ENCODE results near the gene SUPT5H. TPM values are rescaled to one million over a fixed set of nuclear protein-coding genes. Genes with fewer than 3 reads are reported as not detected.
A peak's percentile ranks its signal among the peaks of the same experiment; 100 is the strongest.

Gene SUPT5H
- total and polyA plus RNA-seq, 2 of the 13 experiments (the other 11 are each of a cell fraction or from before 2014, with no cell fraction given) = 48.2 to 51.7 TPM

DNA sequence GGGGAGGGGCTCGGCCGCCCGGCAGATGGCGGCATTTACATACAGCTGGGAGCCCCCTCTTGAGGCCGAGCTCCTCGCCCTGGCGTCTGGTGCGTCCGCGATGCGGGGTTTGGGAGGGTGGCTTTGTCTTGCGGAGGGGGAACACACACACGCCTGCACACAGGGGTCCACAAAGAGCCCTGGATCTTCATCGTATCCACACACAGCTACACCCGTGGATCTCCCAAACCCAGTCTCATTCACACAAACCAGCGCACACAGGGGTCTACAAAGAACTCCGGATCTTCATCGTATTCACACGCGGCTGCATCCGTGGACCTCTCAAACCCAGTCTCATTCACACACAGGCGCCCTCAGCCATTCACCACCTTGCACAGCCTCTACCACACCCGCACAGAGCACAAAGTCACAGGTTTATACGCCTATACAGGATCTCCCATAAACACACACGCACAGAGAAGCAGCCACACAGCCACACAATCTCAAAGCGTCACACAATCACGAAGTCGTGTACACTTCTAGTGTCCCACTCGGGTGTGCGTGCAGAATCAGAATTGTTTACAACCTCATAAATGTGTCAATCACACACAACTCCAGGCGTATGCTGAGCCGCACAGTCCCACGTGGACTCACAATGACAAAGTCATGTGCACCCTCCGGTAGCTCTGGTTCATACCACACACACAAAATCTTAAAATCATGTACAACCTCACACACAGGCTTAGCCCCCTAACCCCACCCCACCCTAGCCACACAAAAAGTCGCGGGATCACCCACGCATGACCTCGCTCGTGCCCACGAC is 52.8 kb downstream of the SUPT5H start (continued):
- TF ChIP-seq, protein P1, sequence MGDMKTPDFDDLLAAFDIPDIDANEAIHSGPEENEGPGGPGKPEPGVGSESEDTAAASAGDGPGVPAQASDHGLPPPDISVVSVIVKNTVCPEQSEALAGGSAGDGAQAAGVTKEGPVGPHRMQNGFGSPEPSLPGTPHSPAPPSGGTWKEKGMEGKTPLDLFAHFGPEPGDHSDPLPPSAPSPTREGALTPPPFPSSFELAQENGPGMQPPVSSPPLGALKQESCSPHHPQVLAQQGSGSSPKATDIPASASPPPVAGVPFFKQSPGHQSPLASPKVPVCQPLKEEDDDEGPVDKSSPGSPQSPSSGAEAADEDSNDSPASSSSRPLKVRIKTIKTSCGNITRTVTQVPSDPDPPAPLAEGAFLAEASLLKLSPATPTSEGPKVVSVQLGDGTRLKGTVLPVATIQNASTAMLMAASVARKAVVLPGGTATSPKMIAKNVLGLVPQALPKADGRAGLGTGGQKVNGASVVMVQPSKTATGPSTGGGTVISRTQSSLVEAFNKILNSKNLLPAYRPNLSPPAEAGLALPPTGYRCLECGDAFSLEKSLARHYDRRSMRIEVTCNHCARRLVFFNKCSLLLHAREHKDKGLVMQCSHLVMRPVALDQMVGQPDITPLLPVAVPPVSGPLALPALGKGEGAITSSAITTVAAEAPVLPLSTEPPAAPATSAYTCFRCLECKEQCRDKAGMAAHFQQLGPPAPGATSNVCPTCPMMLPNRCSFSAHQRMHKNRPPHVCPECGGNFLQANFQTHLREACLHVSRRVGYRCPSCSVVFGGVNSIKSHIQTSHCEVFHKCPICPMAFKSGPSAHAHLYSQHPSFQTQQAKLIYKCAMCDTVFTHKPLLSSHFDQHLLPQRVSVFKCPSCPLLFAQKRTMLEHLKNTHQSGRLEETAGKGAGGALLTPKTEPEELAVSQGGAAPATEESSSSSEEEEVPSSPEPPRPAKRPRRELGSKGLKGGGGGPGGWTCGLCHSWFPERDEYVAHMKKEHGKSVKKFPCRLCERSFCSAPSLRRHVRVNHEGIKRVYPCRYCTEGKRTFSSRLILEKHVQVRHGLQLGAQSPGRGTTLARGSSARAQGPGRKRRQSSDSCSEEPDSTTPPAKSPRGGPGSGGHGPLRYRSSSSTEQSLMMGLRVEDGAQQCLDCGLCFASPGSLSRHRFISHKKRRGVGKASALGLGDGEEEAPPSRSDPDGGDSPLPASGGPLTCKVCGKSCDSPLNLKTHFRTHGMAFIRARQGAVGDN (CRISPR knock-in tag; IDR thresholded peaks at IDR 0.05) = peak; percentile 70
- no peak for TF ChIP-seq NR3C1 (CRISPR knock-in tag; IDR thresholded peaks at IDR 0.05)
- TF ChIP-seq SIN3B (IDR thresholded peaks at IDR 0.05; ENCODE audit: low read length) = no peak
- TF ChIP-seq ZZZ3 (CRISPR knock-in tag; IDR thresholded peaks at IDR 0.05; ENCODE audit: borderline replicate concordance) = no peak
- TF ChIP-seq ZNF143 (CRISPR knock-in tag; IDR thresholded peaks at IDR 0.05) = no peak
- no peak for TF ChIP-seq ZNF775 (CRISPR knock-in tag; IDR thresholded peaks at IDR 0.05; ENCODE audit: borderline replicate concordance)
- TF ChIP-seq HDAC1 (CRISPR knock-in tag; IDR thresholded peaks at IDR 0.05) = 0 out of 2 replicates have a peak, but pooled peaks have one; percentile 44
- TF ChIP-seq, protein P2, sequence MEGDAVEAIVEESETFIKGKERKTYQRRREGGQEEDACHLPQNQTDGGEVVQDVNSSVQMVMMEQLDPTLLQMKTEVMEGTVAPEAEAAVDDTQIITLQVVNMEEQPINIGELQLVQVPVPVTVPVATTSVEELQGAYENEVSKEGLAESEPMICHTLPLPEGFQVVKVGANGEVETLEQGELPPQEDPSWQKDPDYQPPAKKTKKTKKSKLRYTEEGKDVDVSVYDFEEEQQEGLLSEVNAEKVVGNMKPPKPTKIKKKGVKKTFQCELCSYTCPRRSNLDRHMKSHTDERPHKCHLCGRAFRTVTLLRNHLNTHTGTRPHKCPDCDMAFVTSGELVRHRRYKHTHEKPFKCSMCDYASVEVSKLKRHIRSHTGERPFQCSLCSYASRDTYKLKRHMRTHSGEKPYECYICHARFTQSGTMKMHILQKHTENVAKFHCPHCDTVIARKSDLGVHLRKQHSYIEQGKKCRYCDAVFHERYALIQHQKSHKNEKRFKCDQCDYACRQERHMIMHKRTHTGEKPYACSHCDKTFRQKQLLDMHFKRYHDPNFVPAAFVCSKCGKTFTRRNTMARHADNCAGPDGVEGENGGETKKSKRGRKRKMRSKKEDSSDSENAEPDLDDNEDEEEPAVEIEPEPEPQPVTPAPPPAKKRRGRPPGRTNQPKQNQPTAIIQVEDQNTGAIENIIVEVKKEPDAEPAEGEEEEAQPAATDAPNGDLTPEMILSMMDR (CRISPR knock-in tag; IDR thresholded peaks at IDR 0.05) = peak; percentile 88
- peak; percentile 62; the same call in 1 of the 2 replicates for TF ChIP-seq ZNF776 (CRISPR knock-in tag; IDR thresholded peaks at IDR 0.05)
- TF ChIP-seq ZNF572 (CRISPR knock-in tag; IDR thresholded peaks at IDR 0.05) = no peak
- peak; percentile 17 for TF ChIP-seq TEAD3 (CRISPR knock-in tag; optimal IDR thresholded peaks at IDR 0.05; ENCODE audit: borderline replicate concordance)
- TF ChIP-seq, protein P3, sequence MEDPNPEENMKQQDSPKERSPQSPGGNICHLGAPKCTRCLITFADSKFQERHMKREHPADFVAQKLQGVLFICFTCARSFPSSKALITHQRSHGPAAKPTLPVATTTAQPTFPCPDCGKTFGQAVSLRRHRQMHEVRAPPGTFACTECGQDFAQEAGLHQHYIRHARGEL (CRISPR knock-in tag; IDR thresholded peaks at IDR 0.05) = no peak
- TF ChIP-seq, protein P4, sequence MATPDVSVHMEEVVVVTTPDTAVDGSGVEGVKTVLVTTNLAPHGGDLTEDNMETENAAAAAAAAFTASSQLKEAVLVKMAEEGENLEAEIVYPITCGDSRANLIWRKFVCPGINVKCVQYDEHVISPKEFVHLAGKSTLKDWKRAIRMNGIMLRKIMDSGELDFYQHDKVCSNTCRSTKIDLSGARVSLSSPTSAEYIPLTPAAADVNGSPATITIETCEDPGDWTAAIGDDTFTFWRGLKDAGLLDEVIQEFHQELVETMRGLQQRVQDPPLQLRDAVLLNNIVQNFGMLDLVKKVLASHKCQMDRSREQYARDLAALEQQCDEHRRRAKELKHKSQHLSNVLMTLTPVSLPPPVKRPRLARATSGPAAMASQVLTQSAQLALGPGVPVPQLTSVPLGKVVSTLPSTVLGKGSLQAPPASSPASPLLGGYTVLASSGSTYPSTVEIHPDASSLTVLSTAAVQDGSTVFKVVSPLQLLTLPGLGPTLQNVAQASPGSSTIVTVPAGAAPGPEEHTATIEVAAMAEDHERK (CRISPR knock-in tag; IDR thresholded peaks at IDR 0.05; ENCODE audit: low read depth) = no peak
- TF ChIP-seq, protein P5, sequence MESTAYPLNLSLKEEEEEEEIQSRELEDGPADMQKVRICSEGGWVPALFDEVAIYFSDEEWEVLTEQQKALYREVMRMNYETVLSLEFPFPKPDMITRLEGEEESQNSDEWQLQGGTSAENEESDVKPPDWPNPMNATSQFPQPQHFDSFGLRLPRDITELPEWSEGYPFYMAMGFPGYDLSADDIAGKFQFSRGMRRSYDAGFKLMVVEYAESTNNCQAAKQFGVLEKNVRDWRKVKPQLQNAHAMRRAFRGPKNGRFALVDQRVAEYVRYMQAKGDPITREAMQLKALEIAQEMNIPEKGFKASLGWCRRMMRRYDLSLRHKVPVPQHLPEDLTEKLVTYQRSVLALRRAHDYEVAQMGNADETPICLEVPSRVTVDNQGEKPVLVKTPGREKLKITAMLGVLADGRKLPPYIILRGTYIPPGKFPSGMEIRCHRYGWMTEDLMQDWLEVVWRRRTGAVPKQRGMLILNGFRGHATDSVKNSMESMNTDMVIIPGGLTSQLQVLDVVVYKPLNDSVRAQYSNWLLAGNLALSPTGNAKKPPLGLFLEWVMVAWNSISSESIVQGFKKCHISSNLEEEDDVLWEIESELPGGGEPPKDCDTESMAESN (CRISPR knock-in tag; conservative IDR thresholded peaks at IDR 0.05) = no peak
- TF ChIP-seq ZNF160 (CRISPR knock-in tag; IDR thresholded peaks at IDR 0.05) = no peak
- TF ChIP-seq, protein P6, sequence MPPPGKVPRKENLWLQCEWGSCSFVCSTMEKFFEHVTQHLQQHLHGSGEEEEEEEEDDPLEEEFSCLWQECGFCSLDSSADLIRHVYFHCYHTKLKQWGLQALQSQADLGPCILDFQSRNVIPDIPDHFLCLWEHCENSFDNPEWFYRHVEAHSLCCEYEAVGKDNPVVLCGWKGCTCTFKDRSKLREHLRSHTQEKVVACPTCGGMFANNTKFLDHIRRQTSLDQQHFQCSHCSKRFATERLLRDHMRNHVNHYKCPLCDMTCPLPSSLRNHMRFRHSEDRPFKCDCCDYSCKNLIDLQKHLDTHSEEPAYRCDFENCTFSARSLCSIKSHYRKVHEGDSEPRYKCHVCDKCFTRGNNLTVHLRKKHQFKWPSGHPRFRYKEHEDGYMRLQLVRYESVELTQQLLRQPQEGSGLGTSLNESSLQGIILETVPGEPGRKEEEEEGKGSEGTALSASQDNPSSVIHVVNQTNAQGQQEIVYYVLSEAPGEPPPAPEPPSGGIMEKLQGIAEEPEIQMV (CRISPR knock-in tag; IDR thresholded peaks at IDR 0.05; ENCODE audit: low read depth) = peak; percentile 49; the same call in 1 of the 2 replicates
- TF ChIP-seq HNRNPLL (IDR thresholded peaks at IDR 0.05; ENCODE audit: low read depth, low read length, poor library complexity, severe bottlenecking) = peak; percentile 82
